K562 (cell line): ENCODE measurements around the gene TRABD2B. TPM values are rescaled to one million over a fixed set of nuclear protein-coding genes. Genes with fewer than 3 reads are reported as not detected.

ENCODE experiments used
- HDAC8 ChIP-seq: fragments of 450-650 bp; IDR thresholded peaks from 2 replicates; pipeline ENCODE4 v1.6.1; 2016; ENCODE audit warnings: mild to moderate bottlenecking, missing genetic modification characterization, moderate library complexity, missing compliant biosample characterization
- HMG20A ChIP-seq: fragments of 450-650 bp; formaldehyde crosslinking; conservative IDR thresholded peaks from 2 replicates; pipeline ENCODE4 v1.4.0; 2020; ENCODE audit warnings: mild to moderate bottlenecking, mixed read lengths
- IRF1 ChIP-seq: sonication (generic); formaldehyde crosslinking; IDR thresholded peaks from 2 replicates; pipeline ENCODE4 v1.8.0; 2022; ENCODE audit warnings: missing genetic modification reagents, mild to moderate bottlenecking, borderline replicate concordance
- MEIS2 ChIP-seq: fragments of 450-650 bp; IDR thresholded peaks from 2 replicates; pipeline ENCODE4 v1.6.1; 2014; ENCODE audit warnings: mild to moderate bottlenecking; ENCODE audit not compliant: partially characterized antibody
- MITF ChIP-seq: IDR thresholded peaks from 2 replicates; pipeline ENCODE4 v1.6.1; 2014; ENCODE audit warnings: antibody characterized with exemption
- NCOA2 ChIP-seq, 2 experiments: fragments of 450-650 bp; IDR thresholded peaks; 2 replicates each; pipeline ENCODE4 v1.6.1; 2018; ENCODE audit warnings: mild to moderate bottlenecking in 2 of 2, moderate library complexity in 1 of 2; ENCODE audit not compliant: partially characterized antibody in 2 of 2
- RCOR1 ChIP-seq, 2 experiments: IDR thresholded peaks; 2 replicates each; pipeline ENCODE4 v1.6.1; 2012; ENCODE audit warnings: low read depth in 2 of 2, low read length in 2 of 2, borderline replicate concordance in 1 of 2, improper control_type of control experiment in 1 of 2
- ZBTB5 ChIP-seq: fragments of 450-650 bp; IDR thresholded peaks from 2 replicates; pipeline ENCODE4 v1.6.1; 2017; ENCODE audit warnings: antibody characterized with exemption
- polyA plus RNA-seq, 8 experiments: library from polyadenylated mRNA; depleted of rRNA in 4 of 8; stranded (reverse) in 5 of 8; unstranded in 3 of 8; fragments of >200 nt; fragmentation: Nextera tagmentation in 2 of 8; fragmentation: Illumina TruSeq in 1 of 8; extraction: Ambion mirVana in 2 of 8; extraction: Trizol in 1 of 8; gene quantifications; 2 replicates each; pipeline versions ENCODE4 v1.2.1 to v1.2.3, GENCODE V29; 2011 to 2014; ENCODE audit warnings: inconsistent platforms in 1 of 8, missing spikeins in 1 of 8
- total RNA-seq, 7 experiments: library from RNA; depleted of rRNA in 6 of 7; stranded (reverse); fragments of >200 nt in 6 of 7; fragmentation: Illumina TruSeq in 2 of 7; extraction: Trizol in 2 of 7; gene quantifications; 2 replicates each; pipeline versions ENCODE4 v1.2.1 to v1.2.3, GENCODE V29; 2011 to 2021; ENCODE audit warnings: low replicate concordance in 1 of 7

TRABD2B gene
- total and polyA plus RNA-seq, 9 of the 15 experiments (the other 6 are each of a cell fraction or from before 2014, with no cell fraction given), result not detected

- no peak for TF ChIP-seq MEIS2
- no peak for TF ChIP-seq MITF
- no peak for TF ChIP-seq IRF1 (CRISPR knock-in tag)
- no peak for TF ChIP-seq ZBTB5
- TF ChIP-seq NCOA2 (IDR thresholded peaks at IDR 0.05; ENCODE audit: partially characterized antibody in 2 of 2), result no peak
- no peak for TF ChIP-seq RCOR1 (IDR thresholded peaks at IDR 0.05; ENCODE audit: borderline replicate concordance in 1 of 2, low read depth in 2 of 2, low read length in 2 of 2)
- TF ChIP-seq HMG20A (CRISPR knock-in tag), result no peak
- no peak for TF ChIP-seq HDAC8
These were observed 21.8 kb downstream of the TRABD2B start (continued) for GRCh38 chr1:47975302-47975921.
